Measurements from ENCODE around the gene LTB4R2.
A peak's percentile ranks its signal among the peaks of the same experiment; 100 is the strongest.

LTB4R2 gene

GRCh38 chr14:24269910-24270536 is 39.9 kb upstream of the LTB4R2 start:
- ATAC-seq: no peak
- TF ChIP-seq CREB5 (CRISPR knock-in tag; IDR thresholded peaks at IDR 0.05; ENCODE audit: low read depth): no peak
- no peak for TF ChIP-seq TOX (CRISPR knock-in tag; IDR thresholded peaks at IDR 0.05; ENCODE audit: borderline replicate concordance)
- TF ChIP-seq ZFP3 (CRISPR knock-in tag; IDR thresholded peaks at IDR 0.05): no peak
- TF ChIP-seq POU6F1 (CRISPR knock-in tag; IDR thresholded peaks at IDR 0.05; ENCODE audit: borderline replicate concordance, low read depth): no peak
- no peak for TF ChIP-seq ARNTL (CRISPR knock-in tag; IDR thresholded peaks at IDR 0.05; ENCODE audit: borderline replicate concordance, low read depth)
- no peak for TF ChIP-seq PATZ1 (CRISPR knock-in tag; IDR thresholded peaks at IDR 0.05; ENCODE audit: borderline replicate concordance)
- TF ChIP-seq ZNF565 (CRISPR knock-in tag; conservative IDR thresholded peaks at IDR 0.05; ENCODE audit: low read depth): no peak
- TF ChIP-seq SNAI2 (CRISPR knock-in tag; IDR thresholded peaks at IDR 0.05): no peak
- no peak for TF ChIP-seq BACH2 (CRISPR knock-in tag; IDR thresholded peaks at IDR 0.05; ENCODE audit: borderline replicate concordance)
- no peak for TF ChIP-seq ESRRG (CRISPR knock-in tag; IDR thresholded peaks at IDR 0.05)
- TF ChIP-seq ZNF70 (CRISPR knock-in tag; IDR thresholded peaks at IDR 0.05): no peak
- TF ChIP-seq ZC3H10 (CRISPR knock-in tag; IDR thresholded peaks at IDR 0.05): no peak
- TF ChIP-seq RARB (CRISPR knock-in tag; IDR thresholded peaks at IDR 0.05): no peak

GRCh38 chr14:24270537-24271133 is 39.3 kb upstream of the LTB4R2 start:
- ATAC-seq: peak; percentile 54

More at GRCh38 chr14:24270537-24271133, 39.3 kb upstream of the LTB4R2 start:
- TF ChIP-seq ARNTL (CRISPR knock-in tag; IDR thresholded peaks at IDR 0.05; ENCODE audit: borderline replicate concordance, low read depth): no peak
- no peak for TF ChIP-seq ZNF8 (CRISPR knock-in tag; IDR thresholded peaks at IDR 0.05)
- TF ChIP-seq TOX (CRISPR knock-in tag; IDR thresholded peaks at IDR 0.05; ENCODE audit: borderline replicate concordance): no peak
- TF ChIP-seq TSHZ2 (CRISPR knock-in tag; IDR thresholded peaks at IDR 0.05): 0 out of 2 replicates have a peak, but pooled peaks have one; percentile 10
- no peak for TF ChIP-seq PATZ1 (CRISPR knock-in tag; IDR thresholded peaks at IDR 0.05; ENCODE audit: borderline replicate concordance)
- no peak for TF ChIP-seq BACH2 (CRISPR knock-in tag; IDR thresholded peaks at IDR 0.05; ENCODE audit: borderline replicate concordance)
